ENCODE results near the gene TSPAN9.
A peak's percentile ranks its signal among the peaks of the same experiment; 100 is the strongest.

TSPAN9 gene

GRCh38 chr12:3164454-3165077, 87.4 kb downstream of the TSPAN9 start:
- DNase-seq (ENCODE audit: low read depth in 2 of 2) = no peak

DNA sequence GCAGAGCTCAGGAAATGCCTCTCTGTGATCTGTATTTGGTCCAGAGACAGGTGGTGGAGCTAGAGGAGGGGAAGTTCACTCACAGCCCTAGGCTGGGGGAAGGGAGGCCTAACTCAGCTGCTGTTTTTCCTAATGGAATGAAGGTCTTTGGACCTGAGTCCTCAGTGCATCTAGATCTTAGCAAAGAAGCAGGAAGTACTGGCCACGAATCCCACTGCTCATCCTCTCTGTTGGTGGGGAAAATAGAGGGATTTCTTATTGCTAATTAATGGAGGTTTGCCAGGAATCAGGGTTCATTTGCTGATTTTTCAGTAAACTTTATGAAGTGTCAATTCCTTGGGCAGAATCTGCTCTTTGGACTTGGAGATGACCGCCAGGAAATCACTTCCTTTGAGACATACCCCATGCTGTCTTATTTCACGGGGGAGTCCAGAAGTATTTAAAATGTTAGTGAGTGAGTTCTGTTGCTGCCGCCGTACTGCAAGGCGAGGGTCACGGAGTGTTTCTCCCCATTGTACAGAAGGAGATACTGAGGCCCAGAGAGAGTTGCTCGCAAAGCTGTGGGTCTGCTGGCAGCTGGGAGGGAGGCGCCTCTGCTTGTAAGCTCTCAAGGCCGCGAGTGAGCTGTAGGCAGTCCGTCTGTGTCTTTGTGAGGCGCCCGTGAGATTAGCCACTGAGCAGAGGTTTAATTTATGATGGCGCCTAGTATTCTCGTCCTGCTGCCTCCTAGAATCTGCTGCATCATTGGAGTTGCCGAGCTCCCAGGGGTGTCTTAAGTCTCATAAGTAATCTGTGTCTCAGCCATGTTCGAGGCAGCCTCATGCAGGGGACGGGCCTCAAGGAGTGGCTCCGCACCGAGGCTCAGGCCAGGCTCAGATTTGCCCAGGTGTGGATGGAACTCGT, 88.2 kb downstream of the TSPAN9 start:
- no peak for DNase-seq (ENCODE audit: low read depth in 2 of 2)

DNA sequence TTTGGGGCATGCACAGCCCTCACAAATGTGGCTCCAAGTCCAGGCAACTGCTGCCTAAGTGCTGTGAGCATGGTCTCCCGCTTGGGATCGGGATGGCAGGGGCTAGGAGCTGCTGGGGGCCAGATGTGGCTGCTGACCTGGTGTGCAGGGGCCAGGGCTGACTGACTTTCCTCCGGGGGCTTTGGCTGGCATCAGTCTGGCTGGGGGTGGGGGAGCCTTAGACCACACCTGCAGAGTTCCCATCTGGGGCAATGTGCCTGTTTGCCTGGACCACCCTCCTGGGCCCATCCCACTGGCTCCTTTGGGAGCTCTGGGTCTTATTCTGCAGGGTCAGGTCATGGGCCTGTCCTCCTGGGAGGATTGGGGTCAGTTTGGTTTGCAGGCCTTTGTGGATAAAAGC, 90.5 kb downstream of the TSPAN9 start:
- DNase-seq (ENCODE audit: low read depth in 2 of 2) = no peak

GRCh38 chr12:3168223-3169221, 91.3 kb downstream of the TSPAN9 start:
- DNase-seq (ENCODE audit: low read depth in 2 of 2) = peak; percentile 5 to 41

GRCh38 chr12:3170423-3171194, 93.4 kb downstream of the TSPAN9 start:
- DNase-seq (ENCODE audit: low read depth in 2 of 2) = no peak

DNA sequence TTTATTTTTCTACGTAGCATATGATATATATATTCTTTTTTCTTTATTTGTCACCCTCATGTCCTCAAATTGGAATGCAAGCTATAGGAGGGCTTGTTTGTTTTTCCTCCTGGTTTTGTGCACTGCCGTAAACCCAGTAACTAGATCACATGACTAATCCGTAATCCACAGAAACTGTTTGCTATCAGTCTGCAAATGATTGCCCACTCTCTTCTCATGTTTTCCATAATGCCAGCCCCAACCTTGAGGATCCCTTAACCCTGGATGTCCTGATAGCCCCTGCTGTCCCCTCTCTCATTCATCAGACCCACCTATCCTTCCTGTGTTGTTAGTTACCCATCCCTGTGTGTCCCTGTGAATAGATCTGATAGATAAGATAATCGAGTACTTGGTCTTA, 94.0 kb downstream of the TSPAN9 start:
- no peak for DNase-seq (ENCODE audit: low read depth in 2 of 2)

DNA sequence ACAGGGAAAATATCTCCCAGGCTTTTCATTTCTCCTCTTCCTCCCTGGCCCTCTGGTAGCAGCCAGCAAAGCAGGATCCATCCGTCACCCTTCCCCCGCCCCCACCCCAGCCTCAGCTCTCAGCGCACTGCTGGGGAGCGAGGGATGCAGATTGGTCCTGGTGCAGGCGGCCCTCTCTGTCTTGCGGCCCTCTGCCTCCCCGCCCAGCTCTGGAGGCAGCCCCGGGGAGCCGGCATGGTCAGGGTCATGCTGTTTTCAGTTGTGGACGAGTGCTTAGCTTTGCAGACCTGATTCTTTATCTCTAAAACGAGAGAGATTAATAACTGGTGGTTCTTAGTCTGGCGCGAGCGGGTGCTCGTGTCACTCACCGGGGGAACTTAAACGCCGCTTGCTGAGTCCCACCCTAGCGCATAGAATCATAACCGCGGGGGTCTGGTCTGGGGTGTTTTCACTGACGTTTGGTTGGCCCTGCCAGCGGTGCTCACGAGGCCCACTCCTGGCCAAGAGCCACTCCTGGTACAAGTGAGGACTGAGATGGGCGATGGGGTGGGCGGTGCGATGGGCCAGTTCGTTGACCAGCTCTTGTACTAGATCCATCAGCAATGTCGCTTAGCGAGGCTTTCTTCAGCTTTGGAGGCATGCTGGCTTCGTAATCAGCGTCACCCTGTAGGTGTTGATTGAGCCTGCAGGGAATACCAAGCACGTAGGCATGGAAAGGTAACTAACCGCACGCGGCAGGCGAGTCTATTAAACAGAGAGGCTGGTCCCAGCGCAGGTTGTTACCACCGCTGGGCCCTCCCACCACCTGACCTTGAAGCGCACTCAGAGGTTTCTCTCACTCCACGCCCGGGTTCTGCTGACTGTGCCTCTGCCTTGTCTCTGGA, 95.2 kb downstream of the TSPAN9 start:
- no peak for DNase-seq (ENCODE audit: low read depth in 2 of 2)

- no peak for DNase-seq (ENCODE audit: low read depth in 2 of 2)
Observed at GRCh38 chr12:3173008-3173553, 95.9 kb downstream of the TSPAN9 start.

DNA sequence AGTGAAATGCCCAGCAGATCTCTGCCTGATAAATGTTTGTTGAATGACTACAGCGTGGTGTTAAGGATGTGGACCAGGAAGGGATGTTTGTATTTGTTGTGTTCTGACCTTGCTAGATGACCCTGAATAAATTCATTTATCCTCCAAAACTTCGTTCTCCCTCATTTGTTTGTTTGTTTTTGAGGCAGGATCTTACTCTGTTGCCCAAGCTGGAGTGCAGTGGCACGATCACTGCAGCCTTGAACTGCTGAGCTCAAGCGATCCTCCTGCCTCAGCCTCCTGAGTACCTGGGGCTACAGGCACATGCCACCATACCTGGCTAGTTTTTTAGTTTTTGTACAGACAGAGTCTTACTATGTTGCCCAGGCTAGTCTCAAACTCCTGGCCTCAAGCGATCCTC, 96.7 kb downstream of the TSPAN9 start:
- no peak for DNase-seq (ENCODE audit: low read depth in 2 of 2)

- DNase-seq (ENCODE audit: low read depth in 2 of 2) = no peak
Observed at GRCh38 chr12:3175238-3175637, 98.1 kb downstream of the TSPAN9 start.

GRCh38 chr12:3176754-3177153, 99.6 kb downstream of the TSPAN9 start:
- DNase-seq (ENCODE audit: low read depth in 2 of 2) = no peak

DNA sequence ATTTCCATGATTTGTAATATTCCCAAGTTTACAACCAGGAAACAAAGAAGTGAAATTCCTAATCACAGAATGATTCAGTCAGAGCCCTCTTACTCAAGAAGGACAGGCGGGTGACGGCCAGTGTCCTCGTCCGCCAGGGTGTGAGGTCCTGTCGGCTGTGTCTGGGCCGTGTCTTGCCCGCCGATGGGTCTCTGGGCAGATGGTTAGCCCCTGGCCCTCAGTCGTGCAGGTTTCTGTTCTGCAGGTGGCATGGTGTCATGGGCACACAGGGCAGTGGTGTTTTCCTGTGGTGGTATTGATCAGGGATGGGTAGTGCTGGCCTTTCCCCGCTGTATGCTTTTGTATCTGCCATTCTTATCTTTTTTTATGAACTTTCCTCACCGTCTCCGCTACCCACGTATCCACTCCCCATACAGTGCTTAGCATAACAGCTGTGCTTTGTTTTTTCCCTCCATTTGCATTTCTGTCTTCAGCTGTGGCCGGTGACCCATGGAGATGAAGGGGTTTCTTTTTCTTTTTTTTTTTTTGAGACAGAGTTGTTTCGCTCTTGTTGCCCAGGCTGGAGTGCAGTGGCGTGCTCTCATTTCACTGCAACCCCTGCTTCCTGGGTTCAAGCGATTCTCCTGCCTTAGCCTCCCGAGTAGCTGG, 100.7 kb downstream of the TSPAN9 start:
- no peak for DNase-seq (ENCODE audit: low read depth in 2 of 2)

DNA sequence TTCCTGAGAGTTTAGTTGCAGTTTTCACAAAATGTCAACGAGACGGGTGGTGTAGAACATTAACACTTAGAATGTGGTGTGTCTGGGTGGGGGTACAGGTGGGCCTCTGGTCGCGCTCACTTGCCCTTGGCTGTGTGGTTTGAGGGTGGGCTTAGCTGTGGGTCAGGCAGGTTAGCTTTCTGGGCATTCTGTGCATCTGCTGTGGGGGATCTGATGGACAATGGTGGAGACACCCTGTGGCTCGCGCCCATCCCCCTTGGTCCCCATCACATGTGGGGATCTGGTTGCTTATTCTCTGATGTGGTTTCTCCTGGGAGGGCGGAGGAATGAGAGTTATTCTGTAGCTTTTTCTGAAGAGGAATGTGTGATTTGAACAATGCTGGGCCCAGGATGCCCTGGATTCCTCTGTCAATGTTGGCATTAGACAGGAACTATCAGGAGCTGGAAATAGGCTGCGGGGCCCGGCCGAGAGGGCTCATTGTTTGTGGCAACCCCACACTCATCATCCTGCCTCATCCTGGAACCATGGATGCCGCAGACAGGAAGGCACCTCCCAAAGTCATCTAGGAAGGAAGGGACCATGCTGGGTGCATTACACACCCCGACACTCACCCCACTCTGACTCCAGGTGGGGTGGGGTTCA, 101.6 kb downstream of the TSPAN9 start:
- DNase-seq (ENCODE audit: low read depth in 2 of 2) = no peak

DNA sequence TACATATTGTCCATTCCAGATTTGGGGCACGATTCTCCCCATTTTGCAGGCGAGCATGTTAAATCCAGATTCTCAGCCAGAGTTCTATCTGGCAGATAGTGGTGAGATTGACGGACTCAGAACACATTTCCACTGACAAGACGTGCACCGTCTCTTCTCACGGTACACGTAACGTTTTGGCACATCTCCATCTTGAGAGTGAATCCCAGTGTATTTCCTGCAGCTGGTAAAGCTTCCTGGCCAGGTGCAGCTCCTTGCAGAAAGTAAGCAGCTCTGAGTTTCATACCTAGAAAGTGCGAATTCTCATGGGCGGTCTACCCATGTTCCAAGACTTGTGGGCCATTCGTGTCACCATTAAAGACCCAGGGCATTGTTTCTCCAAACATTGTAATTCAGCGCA, 102.6 kb downstream of the TSPAN9 start:
- no peak for DNase-seq (ENCODE audit: low read depth in 2 of 2)

- no peak for DNase-seq (ENCODE audit: low read depth in 2 of 2)
Observed at GRCh38 chr12:3182426-3182825, 105.2 kb downstream of the TSPAN9 start.

DNA sequence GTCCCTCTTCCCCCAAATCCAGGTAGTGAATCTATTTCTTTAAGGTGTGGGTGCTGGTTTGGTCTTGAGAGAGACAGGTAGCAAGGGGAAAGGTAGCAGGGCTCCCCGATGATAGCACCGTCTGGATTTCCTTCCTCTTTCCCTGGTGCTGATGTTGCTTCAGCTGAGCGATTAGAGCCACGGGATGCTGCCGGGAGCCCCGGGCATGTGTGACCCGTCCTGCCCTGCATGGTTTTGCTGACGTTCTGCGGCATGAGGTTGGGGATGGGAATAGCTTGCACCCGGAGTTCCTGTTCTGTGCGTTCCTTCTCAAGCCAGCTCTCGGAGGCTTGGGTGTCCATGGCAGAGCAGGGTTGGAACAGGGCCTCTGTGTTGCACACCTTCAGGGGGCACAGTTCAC, 107.3 kb downstream of the TSPAN9 start:
- no peak for DNase-seq (ENCODE audit: low read depth in 2 of 2)

DNA sequence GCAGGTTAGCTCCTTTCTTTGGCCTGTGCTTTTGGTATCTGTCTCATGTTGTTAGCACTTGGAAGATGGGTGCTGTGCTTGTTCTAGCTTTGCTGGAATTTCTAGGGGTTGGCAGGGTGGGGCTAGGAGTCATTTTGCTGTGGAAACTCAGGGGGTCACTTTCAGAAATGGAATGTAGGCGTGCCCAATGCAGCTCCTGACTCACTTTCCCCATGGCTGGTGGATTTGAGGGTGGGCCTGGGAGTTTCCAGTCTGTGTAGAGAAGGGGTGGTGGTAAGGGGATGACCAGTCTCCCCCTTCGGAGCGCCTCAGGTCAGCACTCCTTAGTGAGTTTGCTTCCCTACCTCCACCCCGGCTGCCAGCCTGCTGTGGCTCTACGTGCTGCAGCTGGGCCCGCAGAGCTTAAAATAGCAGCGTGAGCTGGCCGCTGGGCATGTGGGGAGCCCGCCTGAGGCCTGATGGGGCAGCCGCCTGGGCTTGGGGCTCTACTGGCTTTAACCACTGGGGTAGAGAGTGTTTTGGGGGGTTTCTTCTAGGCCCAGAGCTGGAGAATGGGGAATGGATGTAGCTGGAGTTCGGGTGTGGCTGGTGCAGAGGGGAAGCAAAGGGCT, 108.2 kb downstream of the TSPAN9 start:
- no peak for DNase-seq (ENCODE audit: low read depth in 2 of 2)

DNA sequence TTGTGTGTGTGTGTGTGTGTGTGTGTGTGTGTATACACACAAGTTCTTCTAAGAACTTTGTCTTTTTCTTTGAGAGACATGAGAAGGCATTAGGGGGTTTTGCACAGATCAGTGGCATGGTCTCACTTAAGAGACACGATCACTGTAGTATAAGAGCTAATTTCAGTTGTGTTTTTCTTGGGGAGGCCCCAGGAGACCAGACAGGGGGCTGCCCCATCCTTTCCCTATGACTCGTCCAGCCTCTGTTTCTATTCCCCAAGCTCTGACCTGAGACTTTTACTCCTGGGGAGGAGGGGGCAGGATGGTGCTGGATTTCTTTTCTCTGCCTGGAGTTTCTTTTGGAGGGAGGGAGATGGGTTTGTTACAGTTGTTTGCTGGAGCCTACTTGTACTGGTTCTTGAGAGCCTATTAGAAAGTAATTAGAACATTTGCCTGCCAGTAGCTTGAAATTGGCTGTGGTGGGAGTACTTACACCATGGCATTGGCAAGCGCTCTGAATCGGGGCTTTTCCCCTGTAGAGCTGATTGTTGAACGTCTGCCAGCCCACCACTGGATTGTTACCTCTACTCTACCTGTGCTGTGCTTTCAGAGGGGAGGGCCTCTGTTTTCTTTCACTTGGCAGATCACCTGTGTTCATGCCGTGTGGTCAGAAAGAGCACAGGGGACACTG, 109.5 kb downstream of the TSPAN9 start:
- no peak for DNase-seq (ENCODE audit: low read depth in 2 of 2)
